PC-3 (cell line): ENCODE measurements around the gene FAM163A.

Experiments
- EZH2 ChIP-seq: fragments of 300-600 bp; sonication (generic); IDR thresholded peaks from one replicate; pipeline ENCODE4 v1.6.1; 2017; ENCODE audit warnings: antibody characterized with exemption, mild to moderate bottlenecking, low read length; ENCODE audit not compliant: unreplicated experiment
- EZH2phosphoT487 ChIP-seq: fragments of 300-600 bp; sonication (generic); IDR thresholded peaks from 2 replicates; pipeline ENCODE4 v1.6.1; 2018; ENCODE audit warnings: mild to moderate bottlenecking, antibody characterized with exemption, low read length, borderline replicate concordance
- TF ChIP-seq, protein P1 (sequence below): fragments of 300-600 bp; sonication (generic); conservative IDR thresholded peaks from 2 replicates; pipeline ENCODE4 v1.5.1; 2017; ENCODE audit warnings: antibody characterized with exemption, low read depth, mild to moderate bottlenecking, low read length

DNA sequence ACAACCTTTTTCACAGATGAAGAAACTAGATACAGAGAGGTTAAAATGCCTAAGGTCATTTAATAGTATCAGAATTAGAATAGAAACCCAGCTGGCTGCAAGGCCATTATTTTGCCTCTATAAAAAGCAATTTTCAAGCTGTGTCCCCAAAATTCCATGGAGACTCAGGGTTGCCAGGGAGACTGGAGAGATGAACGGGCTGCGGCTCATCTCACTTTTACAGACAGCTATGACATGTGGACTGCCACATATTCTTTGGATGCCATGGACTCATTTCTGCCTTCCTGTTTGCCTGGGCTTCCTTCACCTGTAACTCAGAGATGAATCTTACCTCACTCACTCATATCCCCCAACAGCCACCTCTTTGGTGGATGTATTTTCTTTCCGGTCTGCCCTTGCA, 117.6 kb downstream of the FAM163A start:
- TF ChIP-seq, protein P1, sequence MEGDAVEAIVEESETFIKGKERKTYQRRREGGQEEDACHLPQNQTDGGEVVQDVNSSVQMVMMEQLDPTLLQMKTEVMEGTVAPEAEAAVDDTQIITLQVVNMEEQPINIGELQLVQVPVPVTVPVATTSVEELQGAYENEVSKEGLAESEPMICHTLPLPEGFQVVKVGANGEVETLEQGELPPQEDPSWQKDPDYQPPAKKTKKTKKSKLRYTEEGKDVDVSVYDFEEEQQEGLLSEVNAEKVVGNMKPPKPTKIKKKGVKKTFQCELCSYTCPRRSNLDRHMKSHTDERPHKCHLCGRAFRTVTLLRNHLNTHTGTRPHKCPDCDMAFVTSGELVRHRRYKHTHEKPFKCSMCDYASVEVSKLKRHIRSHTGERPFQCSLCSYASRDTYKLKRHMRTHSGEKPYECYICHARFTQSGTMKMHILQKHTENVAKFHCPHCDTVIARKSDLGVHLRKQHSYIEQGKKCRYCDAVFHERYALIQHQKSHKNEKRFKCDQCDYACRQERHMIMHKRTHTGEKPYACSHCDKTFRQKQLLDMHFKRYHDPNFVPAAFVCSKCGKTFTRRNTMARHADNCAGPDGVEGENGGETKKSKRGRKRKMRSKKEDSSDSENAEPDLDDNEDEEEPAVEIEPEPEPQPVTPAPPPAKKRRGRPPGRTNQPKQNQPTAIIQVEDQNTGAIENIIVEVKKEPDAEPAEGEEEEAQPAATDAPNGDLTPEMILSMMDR = no peak
- TF ChIP-seq EZH2phosphoT487 = no peak
- no peak for TF ChIP-seq EZH2
